GM12872 (cell line): Measurements from ENCODE around the gene LRRC73.

Experiments
- CTCF ChIP-seq: IDR thresholded peaks from 3 replicates; pipeline ENCODE4 v1.5.1; 2011; ENCODE audit warnings: low read depth, mild to moderate bottlenecking, low read length, moderate library complexity; ENCODE audit not compliant: insufficient read depth

LRRC73 gene

GRCh38 chr6:43516367-43516696, 6.2 kb upstream of the LRRC73 start:
- no peak for TF ChIP-seq CTCF

GRCh38 chr6:43515808-43516207, 5.7 kb upstream of the LRRC73 start:
- no peak for TF ChIP-seq CTCF

GRCh38 chr6:43511824-43512415, 1.8 kb upstream of the LRRC73 start:
- no peak for TF ChIP-seq CTCF

- no peak for TF ChIP-seq CTCF
Measured at GRCh38 chr6:43510827-43511163, 649 bp upstream of the LRRC73 start.

- no peak for TF ChIP-seq CTCF
Measured at GRCh38 chr6:43509142-43509983, 783 bp downstream of the LRRC73 start.

- no peak for TF ChIP-seq CTCF
Measured at GRCh38 chr6:43508481-43509141, 1.5 kb downstream of the LRRC73 start.

- peak; percentile 99 for TF ChIP-seq CTCF
Measured at GRCh38 chr6:43506667-43507471, 3.3 kb downstream of the LRRC73 start.
